Measurements from ENCODE around the gene BPIFA3. TPM values are rescaled to one million over a fixed set of nuclear protein-coding genes. Genes with fewer than 3 reads are reported as not detected.
A peak's percentile ranks its signal among the peaks of the same experiment; 100 is the strongest.

BPIFA3 gene
- total and polyA plus RNA-seq, 2 of the 13 experiments (the other 11 are each of a cell fraction or from before 2014, with no cell fraction given), result not detected

DNA sequence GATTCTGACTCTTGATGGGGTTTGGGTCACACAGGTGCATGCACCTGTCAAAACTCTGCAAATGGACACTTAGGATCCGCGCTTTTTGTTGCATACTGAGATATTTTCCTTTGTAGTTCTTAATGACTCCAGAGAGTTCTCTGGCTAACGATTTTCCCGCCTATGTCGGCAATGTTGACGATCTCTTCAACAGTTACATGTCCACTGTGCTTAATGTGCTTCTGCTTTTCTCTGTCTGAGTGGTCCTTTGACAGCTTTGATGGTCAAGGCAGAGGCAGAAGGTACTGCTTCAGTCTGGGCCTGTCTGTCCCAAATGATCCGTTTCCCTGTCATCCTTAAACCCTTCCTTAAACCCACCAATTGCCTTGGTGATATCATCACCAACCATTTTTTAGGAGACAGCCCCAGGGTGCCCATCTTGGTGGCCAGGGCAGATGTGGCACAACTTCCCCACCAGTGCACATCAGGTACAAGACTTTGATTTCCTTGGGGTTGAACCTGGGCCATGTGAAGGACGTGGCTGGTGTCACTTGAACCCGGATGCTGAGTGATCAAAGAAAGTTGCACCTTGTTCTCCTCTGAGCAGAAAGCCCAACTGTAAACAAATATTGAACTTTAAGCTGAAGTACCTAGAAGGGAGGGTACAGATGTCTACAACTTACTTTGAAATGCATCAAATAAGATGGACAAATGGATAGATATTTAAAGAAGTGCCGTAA, 55.2 kb downstream of the BPIFA3 start (continued):
- TF ChIP-seq, protein P1, sequence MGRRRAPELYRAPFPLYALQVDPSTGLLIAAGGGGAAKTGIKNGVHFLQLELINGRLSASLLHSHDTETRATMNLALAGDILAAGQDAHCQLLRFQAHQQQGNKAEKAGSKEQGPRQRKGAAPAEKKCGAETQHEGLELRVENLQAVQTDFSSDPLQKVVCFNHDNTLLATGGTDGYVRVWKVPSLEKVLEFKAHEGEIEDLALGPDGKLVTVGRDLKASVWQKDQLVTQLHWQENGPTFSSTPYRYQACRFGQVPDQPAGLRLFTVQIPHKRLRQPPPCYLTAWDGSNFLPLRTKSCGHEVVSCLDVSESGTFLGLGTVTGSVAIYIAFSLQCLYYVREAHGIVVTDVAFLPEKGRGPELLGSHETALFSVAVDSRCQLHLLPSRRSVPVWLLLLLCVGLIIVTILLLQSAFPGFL (CRISPR knock-in tag; IDR thresholded peaks at IDR 0.05), result no peak
- TF ChIP-seq, protein P2, sequence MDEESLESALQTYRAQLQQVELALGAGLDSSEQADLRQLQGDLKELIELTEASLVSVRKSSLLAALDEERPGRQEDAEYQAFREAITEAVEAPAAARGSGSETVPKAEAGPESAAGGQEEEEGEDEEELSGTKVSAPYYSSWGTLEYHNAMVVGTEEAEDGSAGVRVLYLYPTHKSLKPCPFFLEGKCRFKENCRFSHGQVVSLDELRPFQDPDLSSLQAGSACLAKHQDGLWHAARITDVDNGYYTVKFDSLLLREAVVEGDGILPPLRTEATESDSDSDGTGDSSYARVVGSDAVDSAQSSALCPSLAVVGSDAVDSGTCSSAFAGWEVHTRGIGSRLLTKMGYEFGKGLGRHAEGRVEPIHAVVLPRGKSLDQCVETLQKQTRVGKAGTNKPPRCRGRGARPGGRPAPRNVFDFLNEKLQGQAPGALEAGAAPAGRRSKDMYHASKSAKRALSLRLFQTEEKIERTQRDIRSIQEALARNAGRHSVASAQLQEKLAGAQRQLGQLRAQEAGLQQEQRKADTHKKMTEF (CRISPR knock-in tag; IDR thresholded peaks at IDR 0.05), result no peak; the same call in 1 of the 2 replicates
- TF ChIP-seq ZNF3 (CRISPR knock-in tag; IDR thresholded peaks at IDR 0.05) (no peak), FOXO1 (CRISPR knock-in tag; IDR thresholded peaks at IDR 0.05) (peak; percentile 46; the same call in 1 of the 2 replicates), ARNT2 (CRISPR knock-in tag; IDR thresholded peaks at IDR 0.05; ENCODE audit: low read depth) (no peak), KLF6 (CRISPR knock-in tag; IDR thresholded peaks at IDR 0.05) (no peak), MEIS2 (CRISPR knock-in tag; IDR thresholded peaks at IDR 0.05) (peak; percentile 70; the same call in 1 of the 2 replicates), ZFP62 (CRISPR knock-in tag; IDR thresholded peaks at IDR 0.05) (no peak)
- TF ChIP-seq, protein P3, sequence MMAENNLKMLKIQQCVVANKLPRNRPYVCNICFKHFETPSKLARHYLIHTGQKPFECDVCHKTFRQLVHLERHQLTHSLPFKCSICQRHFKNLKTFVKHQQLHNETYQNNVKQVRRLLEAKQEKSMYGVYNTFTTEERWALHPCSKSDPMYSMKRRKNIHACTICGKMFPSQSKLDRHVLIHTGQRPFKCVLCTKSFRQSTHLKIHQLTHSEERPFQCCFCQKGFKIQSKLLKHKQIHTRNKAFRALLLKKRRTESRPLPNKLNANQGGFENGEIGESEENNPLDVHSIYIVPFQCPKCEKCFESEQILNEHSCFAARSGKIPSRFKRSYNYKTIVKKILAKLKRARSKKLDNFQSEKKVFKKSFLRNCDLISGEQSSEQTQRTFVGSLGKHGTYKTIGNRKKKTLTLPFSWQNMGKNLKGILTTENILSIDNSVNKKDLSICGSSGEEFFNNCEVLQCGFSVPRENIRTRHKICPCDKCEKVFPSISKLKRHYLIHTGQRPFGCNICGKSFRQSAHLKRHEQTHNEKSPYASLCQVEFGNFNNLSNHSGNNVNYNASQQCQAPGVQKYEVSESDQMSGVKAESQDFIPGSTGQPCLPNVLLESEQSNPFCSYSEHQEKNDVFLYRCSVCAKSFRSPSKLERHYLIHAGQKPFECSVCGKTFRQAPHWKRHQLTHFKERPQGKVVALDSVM (CRISPR knock-in tag; IDR thresholded peaks at IDR 0.05), result no peak
- TF ChIP-seq, protein P4, sequence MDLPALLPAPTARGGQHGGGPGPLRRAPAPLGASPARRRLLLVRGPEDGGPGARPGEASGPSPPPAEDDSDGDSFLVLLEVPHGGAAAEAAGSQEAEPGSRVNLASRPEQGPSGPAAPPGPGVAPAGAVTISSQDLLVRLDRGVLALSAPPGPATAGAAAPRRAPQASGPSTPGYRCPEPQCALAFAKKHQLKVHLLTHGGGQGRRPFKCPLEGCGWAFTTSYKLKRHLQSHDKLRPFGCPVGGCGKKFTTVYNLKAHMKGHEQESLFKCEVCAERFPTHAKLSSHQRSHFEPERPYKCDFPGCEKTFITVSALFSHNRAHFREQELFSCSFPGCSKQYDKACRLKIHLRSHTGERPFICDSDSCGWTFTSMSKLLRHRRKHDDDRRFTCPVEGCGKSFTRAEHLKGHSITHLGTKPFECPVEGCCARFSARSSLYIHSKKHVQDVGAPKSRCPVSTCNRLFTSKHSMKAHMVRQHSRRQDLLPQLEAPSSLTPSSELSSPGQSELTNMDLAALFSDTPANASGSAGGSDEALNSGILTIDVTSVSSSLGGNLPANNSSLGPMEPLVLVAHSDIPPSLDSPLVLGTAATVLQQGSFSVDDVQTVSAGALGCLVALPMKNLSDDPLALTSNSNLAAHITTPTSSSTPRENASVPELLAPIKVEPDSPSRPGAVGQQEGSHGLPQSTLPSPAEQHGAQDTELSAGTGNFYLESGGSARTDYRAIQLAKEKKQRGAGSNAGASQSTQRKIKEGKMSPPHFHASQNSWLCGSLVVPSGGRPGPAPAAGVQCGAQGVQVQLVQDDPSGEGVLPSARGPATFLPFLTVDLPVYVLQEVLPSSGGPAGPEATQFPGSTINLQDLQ (CRISPR knock-in tag; IDR thresholded peaks at IDR 0.05), result no peak
- TF ChIP-seq, protein P5, sequence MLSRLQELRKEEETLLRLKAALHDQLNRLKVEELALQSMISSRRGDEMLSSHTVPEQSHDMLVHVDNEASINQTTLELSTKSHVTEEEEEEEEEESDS (CRISPR knock-in tag; IDR thresholded peaks at IDR 0.05; ENCODE audit: borderline replicate concordance), result no peak
- TF ChIP-seq, protein P6, sequence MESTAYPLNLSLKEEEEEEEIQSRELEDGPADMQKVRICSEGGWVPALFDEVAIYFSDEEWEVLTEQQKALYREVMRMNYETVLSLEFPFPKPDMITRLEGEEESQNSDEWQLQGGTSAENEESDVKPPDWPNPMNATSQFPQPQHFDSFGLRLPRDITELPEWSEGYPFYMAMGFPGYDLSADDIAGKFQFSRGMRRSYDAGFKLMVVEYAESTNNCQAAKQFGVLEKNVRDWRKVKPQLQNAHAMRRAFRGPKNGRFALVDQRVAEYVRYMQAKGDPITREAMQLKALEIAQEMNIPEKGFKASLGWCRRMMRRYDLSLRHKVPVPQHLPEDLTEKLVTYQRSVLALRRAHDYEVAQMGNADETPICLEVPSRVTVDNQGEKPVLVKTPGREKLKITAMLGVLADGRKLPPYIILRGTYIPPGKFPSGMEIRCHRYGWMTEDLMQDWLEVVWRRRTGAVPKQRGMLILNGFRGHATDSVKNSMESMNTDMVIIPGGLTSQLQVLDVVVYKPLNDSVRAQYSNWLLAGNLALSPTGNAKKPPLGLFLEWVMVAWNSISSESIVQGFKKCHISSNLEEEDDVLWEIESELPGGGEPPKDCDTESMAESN (CRISPR knock-in tag; conservative IDR thresholded peaks at IDR 0.05), result no peak; the same call in 1 of the 2 replicates
- TF ChIP-seq, protein P7, sequence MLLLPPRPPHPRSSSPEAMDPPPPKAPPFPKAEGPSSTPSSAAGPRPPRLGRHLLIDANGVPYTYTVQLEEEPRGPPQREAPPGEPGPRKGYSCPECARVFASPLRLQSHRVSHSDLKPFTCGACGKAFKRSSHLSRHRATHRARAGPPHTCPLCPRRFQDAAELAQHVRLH (CRISPR knock-in tag; IDR thresholded peaks at IDR 0.05; ENCODE audit: borderline replicate concordance, low read depth), result no peak
- TF ChIP-seq, protein P8, sequence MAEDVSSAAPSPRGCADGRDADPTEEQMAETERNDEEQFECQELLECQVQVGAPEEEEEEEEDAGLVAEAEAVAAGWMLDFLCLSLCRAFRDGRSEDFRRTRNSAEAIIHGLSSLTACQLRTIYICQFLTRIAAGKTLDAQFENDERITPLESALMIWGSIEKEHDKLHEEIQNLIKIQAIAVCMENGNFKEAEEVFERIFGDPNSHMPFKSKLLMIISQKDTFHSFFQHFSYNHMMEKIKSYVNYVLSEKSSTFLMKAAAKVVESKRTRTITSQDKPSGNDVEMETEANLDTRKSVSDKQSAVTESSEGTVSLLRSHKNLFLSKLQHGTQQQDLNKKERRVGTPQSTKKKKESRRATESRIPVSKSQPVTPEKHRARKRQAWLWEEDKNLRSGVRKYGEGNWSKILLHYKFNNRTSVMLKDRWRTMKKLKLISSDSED (CRISPR knock-in tag; IDR thresholded peaks at IDR 0.05), result no peak

Measured in HepG2 (cell line).